ENCODE results near the gene KITLG. TPM values are rescaled to one million over a fixed set of nuclear protein-coding genes. Genes with fewer than 3 reads are reported as not detected.

The KITLG gene
- total and polyA plus RNA-seq, 2 of the 8 experiments (the other 6 are each of a cell fraction or from before 2014, with no cell fraction given) = 1.3 to 7.8 TPM

GRCh38 chr12:88496429-88496828, 83.8 kb downstream of the KITLG start (continued):
- TF ChIP-seq RFX5 (IDR thresholded peaks at IDR 0.05; ENCODE audit: borderline replicate concordance, low read depth, low read length) = no peak
- no peak for TF ChIP-seq CBX8 (IDR thresholded peaks at IDR 0.05; ENCODE audit: borderline replicate concordance, low read depth, low read length)
- no peak for TF ChIP-seq NRF1 (IDR thresholded peaks at IDR 0.05; ENCODE audit: low read depth, low read length)
- no peak for TF ChIP-seq SP2 (IDR thresholded peaks at IDR 0.05; ENCODE audit: low read length)
- TF ChIP-seq JUND (IDR thresholded peaks at IDR 0.05; ENCODE audit: low read length) = no peak
